ENCODE data around the gene TBCCD1.
"Not testable (repeated sequence)": the region's sequence is repeated elsewhere in the genome, so short reads cannot be mapped to it uniquely, and the experiment has no call there.

Gene TBCCD1

GRCh38 chr3:186590580-186591295 lies 23.6 kb upstream of the TBCCD1 start:
- no peak overlapping the region for H3K27ac ChIP-seq (ENCODE audit: low read depth, low read length)

GRCh38 chr3:186589856-186590579 lies 22.9 kb upstream of the TBCCD1 start:
- H3K27ac ChIP-seq (ENCODE audit: low read depth, low read length), result no peak overlapping the region

More at GRCh38 chr3:186590580-186591295, 23.6 kb upstream of the TBCCD1 start:
- Histone ChIP-seq H3K4me3 (ENCODE audit: low read length) (no peak overlapping the region), H3K9ac (ENCODE audit: low read length) (no peak overlapping the region), H3K27me3 (ENCODE audit: control insufficient read depth, insufficient read depth, low read length) (no peaks in the 10 kb centered on the region), H3K4me1 (ENCODE audit: control insufficient read depth, insufficient read depth, low read length) (no peaks in the 10 kb centered on the region), H3K36me3 (ENCODE audit: control insufficient read depth, insufficient read depth, low read length) (no peaks in the 10 kb centered on the region)

GRCh38 chr3:186589121-186589520 lies 22.0 kb upstream of the TBCCD1 start:
- Histone ChIP-seq H3K4me1 (ENCODE audit: control insufficient read depth, insufficient read depth, low read length) (no peaks in the 10 kb centered on the region), H3K4me3 (ENCODE audit: low read length) (no peak overlapping the region), H3K9ac (ENCODE audit: low read length) (no peak overlapping the region), H3K27me3 (ENCODE audit: control insufficient read depth, insufficient read depth, low read length) (no peaks in the 10 kb centered on the region), H3K36me3 (ENCODE audit: control insufficient read depth, insufficient read depth, low read length) (peaks cover 10% of the 10 kb centered on the region), H3K27ac (ENCODE audit: low read depth, low read length) (no peak overlapping the region)

More at GRCh38 chr3:186589856-186590579, 22.9 kb upstream of the TBCCD1 start:
- Histone ChIP-seq H3K27me3 (ENCODE audit: control insufficient read depth, insufficient read depth, low read length) (no peaks in the 10 kb centered on the region), H3K4me1 (ENCODE audit: control insufficient read depth, insufficient read depth, low read length) (no peaks in the 10 kb centered on the region), H3K36me3 (ENCODE audit: control insufficient read depth, insufficient read depth, low read length) (peaks cover under 1% of the 10 kb centered on the region), H3K4me3 (ENCODE audit: low read length) (no peak overlapping the region), H3K9ac (ENCODE audit: low read length) (no peak overlapping the region)

- Histone ChIP-seq H3K4me3 (ENCODE audit: low read length) (no peak overlapping the region), H3K9ac (ENCODE audit: low read length) (no peak overlapping the region), H3K27me3 (ENCODE audit: control insufficient read depth, insufficient read depth, low read length) (no peaks in the 10 kb centered on the region), H3K4me1 (ENCODE audit: control insufficient read depth, insufficient read depth, low read length) (no peaks in the 10 kb centered on the region), H3K27ac (ENCODE audit: low read depth, low read length) (no peak overlapping the region), H3K36me3 (ENCODE audit: control insufficient read depth, insufficient read depth, low read length) (peaks cover 15% of the 10 kb centered on the region)
Measured at GRCh38 chr3:186588632-186589031, 21.5 kb upstream of the TBCCD1 start.

- no peak overlapping the region for H3K9ac ChIP-seq (ENCODE audit: low read length)
- no peak overlapping the region for H3K4me3 ChIP-seq (ENCODE audit: low read length)
- no peak overlapping the region for H3K27ac ChIP-seq (ENCODE audit: low read depth, low read length)
- no peaks in the 10 kb centered on the region for H3K27me3 ChIP-seq (ENCODE audit: control insufficient read depth, insufficient read depth, low read length)
- H3K36me3 ChIP-seq (ENCODE audit: control insufficient read depth, insufficient read depth, low read length), result peaks cover 22% of the 10 kb centered on the region
- H3K4me1 ChIP-seq (ENCODE audit: control insufficient read depth, insufficient read depth, low read length), result no peaks in the 10 kb centered on the region
Measured at GRCh38 chr3:186587183-186587582, 20.0 kb upstream of the TBCCD1 start.

GRCh38 chr3:186586245-186586644 lies 19.1 kb upstream of the TBCCD1 start:
- H3K4me1 ChIP-seq (ENCODE audit: control insufficient read depth, insufficient read depth, low read length); H3K27me3 ChIP-seq (ENCODE audit: control insufficient read depth, insufficient read depth, low read length); H3K27ac ChIP-seq (ENCODE audit: low read depth, low read length); H3K4me3 ChIP-seq (ENCODE audit: low read length); H3K9ac ChIP-seq (ENCODE audit: low read length): not testable (repeated sequence)
- peaks cover 28% of the 10 kb centered on the region for H3K36me3 ChIP-seq (ENCODE audit: control insufficient read depth, insufficient read depth, low read length)

- H3K27me3 ChIP-seq (ENCODE audit: control insufficient read depth, insufficient read depth, low read length), result no peaks in the 10 kb centered on the region
- no peak overlapping the region for H3K27ac ChIP-seq (ENCODE audit: low read depth, low read length)
- H3K4me3 ChIP-seq (ENCODE audit: low read length), result no peak overlapping the region
- no peak overlapping the region for H3K9ac ChIP-seq (ENCODE audit: low read length)
- no peaks in the 10 kb centered on the region for H3K4me1 ChIP-seq (ENCODE audit: control insufficient read depth, insufficient read depth, low read length)
- peaks cover 34% of the 10 kb centered on the region for H3K36me3 ChIP-seq (ENCODE audit: control insufficient read depth, insufficient read depth, low read length)
Measured at GRCh38 chr3:186583831-186584230, 16.7 kb upstream of the TBCCD1 start.

- no peak overlapping the region for H3K27ac ChIP-seq (ENCODE audit: low read depth, low read length)
- H3K4me1 ChIP-seq (ENCODE audit: control insufficient read depth, insufficient read depth, low read length), result no peaks in the 10 kb centered on the region
- no peak overlapping the region for H3K4me3 ChIP-seq (ENCODE audit: low read length)
- no peaks in the 10 kb centered on the region for H3K27me3 ChIP-seq (ENCODE audit: control insufficient read depth, insufficient read depth, low read length)
- no peak overlapping the region for H3K9ac ChIP-seq (ENCODE audit: low read length)
- H3K36me3 ChIP-seq (ENCODE audit: control insufficient read depth, insufficient read depth, low read length), result peaks cover 34% of the 10 kb centered on the region
Measured at GRCh38 chr3:186582541-186582940, 15.4 kb upstream of the TBCCD1 start.

GRCh38 chr3:186580785-186581184 lies 13.6 kb upstream of the TBCCD1 start:
- peaks cover 42% of the 10 kb centered on the region for H3K36me3 ChIP-seq (ENCODE audit: control insufficient read depth, insufficient read depth, low read length)
- no peaks in the 10 kb centered on the region for H3K4me1 ChIP-seq (ENCODE audit: control insufficient read depth, insufficient read depth, low read length)
- no peaks in the 10 kb centered on the region for H3K27me3 ChIP-seq (ENCODE audit: control insufficient read depth, insufficient read depth, low read length)
- H3K27ac ChIP-seq (ENCODE audit: low read depth, low read length), result no peak overlapping the region
- H3K9ac ChIP-seq (ENCODE audit: low read length), result no peak overlapping the region
- H3K4me3 ChIP-seq (ENCODE audit: low read length), result no peak overlapping the region

GRCh38 chr3:186577521-186577920 lies 10.4 kb upstream of the TBCCD1 start:
- Histone ChIP-seq H3K4me1 (ENCODE audit: control insufficient read depth, insufficient read depth, low read length) (no peaks in the 10 kb centered on the region), H3K36me3 (ENCODE audit: control insufficient read depth, insufficient read depth, low read length) (peaks cover 20% of the 10 kb centered on the region), H3K4me3 (ENCODE audit: low read length) (no peak overlapping the region), H3K9ac (ENCODE audit: low read length) (no peak overlapping the region), H3K27me3 (ENCODE audit: control insufficient read depth, insufficient read depth, low read length) (no peaks in the 10 kb centered on the region), H3K27ac (ENCODE audit: low read depth, low read length) (no peak overlapping the region)

- peaks cover 7% of the 10 kb centered on the region for H3K36me3 ChIP-seq (ENCODE audit: control insufficient read depth, insufficient read depth, low read length)
- no peaks in the 10 kb centered on the region for H3K27me3 ChIP-seq (ENCODE audit: control insufficient read depth, insufficient read depth, low read length)
- peak overlapping the region; percentile 88 for H3K4me3 ChIP-seq (ENCODE audit: low read length)
- H3K27ac ChIP-seq (ENCODE audit: low read depth, low read length), result no peak overlapping the region
- no peak overlapping the region for H3K9ac ChIP-seq (ENCODE audit: low read length)
- peaks cover 16% of the 10 kb centered on the region for H3K4me1 ChIP-seq (ENCODE audit: control insufficient read depth, insufficient read depth, low read length)
Measured at GRCh38 chr3:186571644-186572013, 4.5 kb upstream of the TBCCD1 start.

- Histone ChIP-seq H3K4me3 (ENCODE audit: low read length) (peak overlapping the region; percentile 88), H3K36me3 (ENCODE audit: control insufficient read depth, insufficient read depth, low read length) (peaks cover 3% of the 10 kb centered on the region), H3K9ac (ENCODE audit: low read length) (peak overlapping the region; percentile 64), H3K27ac (ENCODE audit: low read depth, low read length) (peak overlapping the region; percentile 87), H3K4me1 (ENCODE audit: control insufficient read depth, insufficient read depth, low read length) (peaks cover 21% of the 10 kb centered on the region), H3K27me3 (ENCODE audit: control insufficient read depth, insufficient read depth, low read length) (no peaks in the 10 kb centered on the region)
Measured at GRCh38 chr3:186570941-186571643, 4.0 kb upstream of the TBCCD1 start.

All from rectal smooth muscle tissue (tissue), 1 donor.